EH (cell line): ENCODE data around the gene SGCD.
A peak's percentile ranks its signal among the peaks of the same experiment; 100 is the strongest.

Experiments
- DNase-seq: peaks from one replicate; pipeline ENCODE4 v3.0.0-alpha.2; 2015; ENCODE audit warnings: low read depth

SGCD gene

GRCh38 chr5:156401804-156402203 lies 74.8 kb downstream of the SGCD start:
- DNase-seq, result no peak

GRCh38 chr5:156402387-156402921 lies 75.5 kb downstream of the SGCD start:
- no peak for DNase-seq

- peak; percentile 10 for DNase-seq
These were observed 79.0 kb downstream of the SGCD start for GRCh38 chr5:156405988-156406387.

DNA sequence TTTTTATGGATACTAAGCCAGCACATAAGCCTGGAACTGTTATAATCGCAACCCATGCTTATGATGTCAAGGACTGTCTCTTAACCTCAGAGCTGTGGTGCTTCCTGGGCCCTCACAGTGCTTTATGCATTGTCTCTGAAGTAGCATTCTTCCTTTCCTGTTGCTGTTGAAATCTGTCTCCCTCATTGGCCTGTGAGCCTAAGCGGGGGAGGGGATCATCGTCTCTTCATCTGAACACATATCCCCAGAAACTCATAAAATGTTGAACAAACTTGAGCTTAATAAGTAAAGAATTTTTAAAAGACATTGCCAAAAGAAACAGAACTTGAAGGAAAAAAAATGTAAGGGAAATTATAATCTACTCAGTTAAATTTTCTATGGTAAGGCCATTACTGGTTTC lies 80.3 kb downstream of the SGCD start:
- peak; percentile 59 for DNase-seq

DNA sequence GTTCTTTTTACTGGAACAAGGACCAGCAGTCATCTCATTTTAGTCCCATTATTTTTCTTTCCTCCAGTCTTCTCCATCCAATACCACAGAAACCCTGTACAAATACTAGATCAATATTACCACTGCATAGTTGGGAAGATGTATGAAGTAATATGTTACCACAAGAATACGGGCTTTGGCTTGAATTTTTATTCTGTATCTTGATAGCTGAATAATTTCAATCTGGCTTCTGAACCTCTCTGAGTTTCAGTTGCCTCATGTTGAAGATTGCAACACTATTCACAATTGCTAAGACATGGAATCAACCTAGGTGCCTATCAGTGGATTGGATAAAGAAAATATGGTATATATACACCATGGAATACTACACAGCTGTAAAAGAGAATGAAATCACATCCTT lies 82.9 kb downstream of the SGCD start:
- DNase-seq, result no peak

DNA sequence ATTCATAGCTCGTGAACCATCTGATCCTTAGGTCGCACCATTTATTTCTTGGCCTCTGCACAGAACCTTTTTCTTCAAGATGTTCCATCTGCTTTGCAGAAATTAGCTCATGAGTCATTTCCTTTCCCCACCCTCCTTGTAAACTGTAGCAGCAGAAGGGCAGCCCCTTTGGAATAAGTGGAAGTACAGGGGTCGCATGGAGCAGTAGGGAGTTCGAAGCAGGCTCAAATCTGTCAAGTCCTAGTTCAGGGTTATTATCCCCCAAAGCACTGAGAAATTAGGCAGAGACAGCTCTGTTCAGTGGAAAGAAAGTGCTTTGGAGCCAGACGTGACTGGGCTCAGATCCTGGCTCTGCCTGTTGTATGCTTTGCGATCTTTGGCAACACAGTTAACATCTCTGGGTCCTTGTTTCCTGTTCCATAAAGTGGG lies 84.2 kb downstream of the SGCD start:
- DNase-seq, result peak; percentile 70

- no peak for DNase-seq
These were observed 85.0 kb downstream of the SGCD start for GRCh38 chr5:156411957-156412356.

DNA sequence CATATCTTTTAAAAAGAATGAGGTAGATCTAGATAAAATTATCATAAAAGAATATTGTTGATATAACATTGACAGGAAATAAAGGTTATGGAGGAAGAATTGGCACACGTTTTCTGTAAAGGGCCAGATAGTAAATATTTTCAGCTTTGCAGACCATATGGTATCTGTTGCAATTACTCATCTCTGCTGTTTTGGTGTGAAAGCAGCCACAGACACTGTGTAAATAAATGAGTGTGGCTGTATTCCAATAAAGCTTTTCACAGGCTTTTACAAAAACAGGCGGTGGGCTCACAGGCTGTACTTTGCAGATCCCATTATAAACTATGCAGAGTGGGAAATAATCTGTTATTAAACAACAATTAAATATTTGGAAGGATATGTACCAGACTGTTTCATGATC lies 87.4 kb downstream of the SGCD start:
- DNase-seq, result peak; percentile 48

- no peak for DNase-seq
These were observed 92.7 kb downstream of the SGCD start for GRCh38 chr5:156419661-156420060.

- DNase-seq, result peak; percentile 11
These were observed 93.7 kb downstream of the SGCD start for GRCh38 chr5:156420665-156421064.

DNA sequence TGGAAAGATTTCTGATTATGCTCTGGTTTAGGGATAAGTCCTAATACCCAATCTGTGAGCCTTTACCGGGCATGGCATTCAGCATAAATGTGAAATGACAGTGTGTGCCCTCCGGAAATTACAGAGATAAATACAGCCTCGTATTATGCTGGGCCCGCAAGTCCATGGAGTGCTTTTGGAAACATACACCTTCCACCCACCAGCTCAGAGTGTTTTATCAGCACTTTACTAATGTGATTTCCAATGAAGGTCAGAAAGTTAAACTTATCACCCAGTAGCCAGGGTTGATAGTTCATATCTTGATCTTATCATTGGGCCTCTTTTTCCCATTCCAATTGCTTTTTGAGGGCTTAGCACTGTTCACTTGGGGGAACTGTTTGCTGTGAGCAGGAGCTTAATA lies 94.8 kb downstream of the SGCD start:
- DNase-seq, result no peak

- no peak for DNase-seq
These were observed 96.6 kb downstream of the SGCD start for GRCh38 chr5:156423597-156423996.

DNA sequence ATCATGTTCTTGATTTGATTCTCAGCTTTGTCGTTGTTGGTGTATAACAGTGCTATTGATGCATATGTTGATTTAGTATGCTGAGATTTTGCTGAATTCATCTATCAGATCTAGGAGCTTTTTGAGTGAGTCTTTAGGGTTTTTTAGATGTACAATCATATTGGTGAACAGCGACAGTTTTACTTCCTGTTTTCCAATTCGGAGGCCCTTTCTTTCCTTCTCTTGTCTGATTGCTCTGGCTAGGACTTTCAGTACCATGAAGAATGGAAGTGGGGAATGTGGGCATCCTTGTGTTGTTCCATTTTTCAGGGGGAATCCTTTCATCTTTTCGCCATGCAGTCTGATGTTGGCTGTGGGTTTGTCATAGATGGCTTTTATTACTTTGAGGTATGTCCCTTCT lies 100.4 kb downstream of the SGCD start:
- no peak for DNase-seq

DNA sequence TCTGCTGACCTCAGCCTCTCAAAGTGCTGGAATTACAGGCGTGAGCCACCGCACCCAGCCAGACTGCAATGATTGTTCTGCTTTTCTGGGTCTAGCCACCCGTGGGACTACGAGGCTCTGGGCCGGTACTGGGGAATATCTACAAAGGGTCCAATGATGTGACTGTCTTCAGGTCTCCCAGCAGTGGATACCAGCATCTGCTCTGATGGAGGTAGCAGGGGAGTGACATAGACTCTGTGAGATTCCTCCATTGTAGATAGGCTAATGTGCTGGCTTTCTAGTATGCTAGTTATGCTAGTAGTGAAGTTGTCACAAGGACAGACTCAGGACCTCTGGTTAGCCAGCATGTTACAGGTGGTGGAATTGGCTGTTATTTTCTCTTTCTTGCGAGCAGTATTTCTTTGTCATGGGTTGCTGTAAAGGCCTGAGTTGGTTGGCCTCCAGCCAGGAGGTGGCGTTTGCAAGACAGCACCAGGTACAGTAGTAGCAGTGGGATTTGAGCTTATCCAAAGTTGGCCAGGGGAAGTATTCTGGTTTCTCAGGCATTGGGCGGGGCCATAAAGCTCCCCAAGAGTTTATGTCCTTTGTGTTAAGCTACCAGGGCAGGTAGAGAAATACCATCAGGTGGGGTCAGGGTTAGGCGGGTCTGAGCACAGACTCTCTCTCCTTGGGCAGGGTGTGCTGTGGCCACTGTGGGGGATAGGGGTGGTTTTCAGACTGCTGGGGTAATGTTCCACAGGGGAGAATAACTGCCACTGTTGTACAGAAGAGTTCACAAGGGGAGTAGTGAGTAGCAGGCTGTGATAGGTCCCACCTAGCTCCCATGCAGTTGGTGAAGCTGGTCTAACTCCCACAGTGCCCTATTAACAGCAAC lies 105.2 kb downstream of the SGCD start:
- no peak for DNase-seq

GRCh38 chr5:156432830-156433105 lies 105.8 kb downstream of the SGCD start:
- no peak for DNase-seq

GRCh38 chr5:156434471-156434870 lies 107.5 kb downstream of the SGCD start:
- DNase-seq, result no peak

- DNase-seq, result no peak
These were observed 108.1 kb downstream of the SGCD start for GRCh38 chr5:156435101-156435500.

DNA sequence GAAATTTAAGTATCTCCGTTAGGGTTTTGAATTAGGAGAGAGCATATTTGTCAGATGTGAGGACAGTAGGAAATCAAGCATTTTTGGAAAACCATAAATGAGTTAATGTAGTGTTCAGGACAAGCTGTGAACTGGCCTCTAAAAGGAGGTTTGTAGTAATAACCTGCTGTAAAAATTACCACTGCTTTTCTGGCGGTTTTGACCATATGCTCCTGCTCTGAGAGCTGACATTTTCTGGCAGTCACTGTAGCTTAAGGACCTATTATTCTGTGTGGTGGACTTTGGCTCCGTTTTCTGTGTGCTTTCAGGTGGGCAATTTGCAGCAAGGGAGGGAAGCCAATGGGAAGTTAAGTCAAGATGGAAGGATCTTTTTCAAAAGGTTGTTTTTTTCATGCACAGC lies 111.1 kb downstream of the SGCD start:
- no peak for DNase-seq

- peak; percentile 4 for DNase-seq
These were observed 117.9 kb downstream of the SGCD start for GRCh38 chr5:156444753-156445291.

GRCh38 chr5:156446526-156446925 lies 119.6 kb downstream of the SGCD start:
- DNase-seq, result no peak

DNA sequence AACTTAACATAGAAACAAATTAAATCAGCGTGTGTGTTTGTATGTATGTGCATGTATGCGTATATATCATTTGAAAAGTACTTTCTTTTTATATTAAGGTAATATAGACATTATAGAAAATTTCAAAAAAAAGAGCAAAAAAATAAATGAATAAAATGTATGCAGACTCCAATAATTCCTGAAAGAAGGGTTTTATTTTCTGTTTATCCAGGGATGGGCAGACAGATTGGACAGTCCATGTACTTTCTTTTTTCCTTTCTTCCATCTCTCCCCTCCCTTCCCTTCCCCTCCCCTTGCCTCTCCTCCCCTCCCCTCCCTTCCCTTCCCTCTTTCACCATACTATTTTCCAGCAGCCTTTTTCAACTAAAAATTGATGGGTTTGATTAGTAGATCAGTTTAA lies 123.8 kb downstream of the SGCD start:
- no peak for DNase-seq

DNA sequence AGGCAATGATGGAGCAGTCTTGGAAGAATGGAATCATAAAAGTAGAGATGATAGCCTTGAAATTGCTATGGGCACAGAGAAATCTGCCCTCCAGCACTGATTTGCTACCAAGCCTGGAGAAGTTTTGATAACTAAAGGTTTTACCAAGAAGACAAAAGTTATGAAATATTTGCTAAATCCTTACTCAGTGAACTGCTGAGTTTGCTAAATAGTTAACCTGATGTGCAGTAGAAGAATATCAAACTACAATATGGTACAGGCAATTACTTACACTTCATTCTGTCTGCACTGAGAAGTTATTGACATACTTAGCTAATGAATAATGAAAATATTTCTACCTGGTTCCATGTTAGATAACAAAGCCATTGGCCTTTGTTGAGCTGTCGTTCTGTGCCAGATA lies 124.5 kb downstream of the SGCD start:
- no peak for DNase-seq

DNA sequence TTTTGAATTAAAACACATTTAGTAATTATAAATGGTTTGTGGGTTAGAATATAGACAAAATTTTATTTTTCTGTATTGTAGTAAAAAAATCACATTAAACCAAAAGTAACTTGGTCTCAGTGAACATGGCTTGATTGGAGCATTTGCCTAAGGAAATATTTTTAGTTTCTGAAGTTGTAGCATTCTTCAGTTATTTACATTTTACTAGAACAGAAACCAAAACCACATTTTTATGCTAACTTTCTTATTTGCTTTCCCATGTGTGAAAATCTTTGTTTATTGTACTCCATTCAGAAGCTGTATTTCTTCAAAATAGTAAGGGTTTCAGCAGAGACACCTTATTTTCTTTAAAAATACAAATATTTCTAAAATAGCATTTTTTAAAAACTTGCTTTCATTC lies 129.9 kb downstream of the SGCD start:
- DNase-seq, result no peak
